ENCODE data around the gene CYGB. TPM values are rescaled to one million over a fixed set of nuclear protein-coding genes. Genes with fewer than 3 reads are reported as not detected.

Gene CYGB
- total RNA-seq, 1 donor from 2014 or later = 10.0 TPM

DNA sequence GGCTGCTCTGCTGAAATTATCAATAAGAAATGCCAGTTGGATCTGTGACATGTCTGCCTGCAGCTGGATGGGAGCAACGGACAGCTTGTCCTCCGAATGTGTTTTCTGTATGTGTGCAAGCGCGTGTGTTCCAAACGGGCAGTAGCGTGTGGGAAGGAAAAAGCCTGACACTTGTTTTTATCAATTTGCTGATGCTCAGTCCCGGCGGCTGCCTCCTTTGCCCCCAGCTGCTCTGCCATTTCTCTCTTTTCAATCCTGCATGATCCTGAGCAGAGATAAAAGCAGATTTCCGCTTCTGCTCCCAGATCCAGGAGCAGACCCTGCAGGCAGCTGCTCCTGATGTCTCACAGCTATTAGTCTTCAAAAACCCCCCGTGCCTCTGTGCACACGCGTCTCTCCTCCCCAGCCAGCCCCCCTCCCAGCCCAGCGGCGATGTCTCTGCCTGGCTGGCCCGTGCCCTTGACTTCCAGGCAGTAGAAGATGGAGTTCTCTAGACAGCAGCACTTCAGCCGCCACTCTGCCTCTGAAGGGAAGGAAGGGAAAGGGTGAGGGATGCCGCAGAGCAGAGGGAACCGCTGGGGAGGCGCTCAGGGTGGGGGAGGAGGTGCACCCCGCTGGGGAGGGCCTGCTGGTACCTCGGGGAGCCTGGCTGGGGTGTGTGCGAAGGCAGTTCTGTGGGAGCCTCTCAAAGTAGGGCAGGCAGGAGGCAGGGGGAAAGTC lies 6.5 kb upstream of the CYGB start:
- Mint-ChIP-seq H3K9me3 (no peaks in the 10 kb centered on the region), H3K4me1 (ENCODE audit: unreplicated experiment) (peaks cover 60% of the 10 kb centered on the region), H3K36me3 (no peaks in the 10 kb centered on the region), H3K4me3 (peak overlapping the region; percentile 73), H3K27ac (peak overlapping the region; percentile 60), H3K27me3 (peaks cover 30% of the 10 kb centered on the region)
- TF ChIP-seq, protein P1, sequence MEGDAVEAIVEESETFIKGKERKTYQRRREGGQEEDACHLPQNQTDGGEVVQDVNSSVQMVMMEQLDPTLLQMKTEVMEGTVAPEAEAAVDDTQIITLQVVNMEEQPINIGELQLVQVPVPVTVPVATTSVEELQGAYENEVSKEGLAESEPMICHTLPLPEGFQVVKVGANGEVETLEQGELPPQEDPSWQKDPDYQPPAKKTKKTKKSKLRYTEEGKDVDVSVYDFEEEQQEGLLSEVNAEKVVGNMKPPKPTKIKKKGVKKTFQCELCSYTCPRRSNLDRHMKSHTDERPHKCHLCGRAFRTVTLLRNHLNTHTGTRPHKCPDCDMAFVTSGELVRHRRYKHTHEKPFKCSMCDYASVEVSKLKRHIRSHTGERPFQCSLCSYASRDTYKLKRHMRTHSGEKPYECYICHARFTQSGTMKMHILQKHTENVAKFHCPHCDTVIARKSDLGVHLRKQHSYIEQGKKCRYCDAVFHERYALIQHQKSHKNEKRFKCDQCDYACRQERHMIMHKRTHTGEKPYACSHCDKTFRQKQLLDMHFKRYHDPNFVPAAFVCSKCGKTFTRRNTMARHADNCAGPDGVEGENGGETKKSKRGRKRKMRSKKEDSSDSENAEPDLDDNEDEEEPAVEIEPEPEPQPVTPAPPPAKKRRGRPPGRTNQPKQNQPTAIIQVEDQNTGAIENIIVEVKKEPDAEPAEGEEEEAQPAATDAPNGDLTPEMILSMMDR (conservative IDR thresholded peaks at IDR 0.05) = no peak
- no peak for DNase-seq (ENCODE audit: extremely low spot score, unreplicated experiment)

DNA sequence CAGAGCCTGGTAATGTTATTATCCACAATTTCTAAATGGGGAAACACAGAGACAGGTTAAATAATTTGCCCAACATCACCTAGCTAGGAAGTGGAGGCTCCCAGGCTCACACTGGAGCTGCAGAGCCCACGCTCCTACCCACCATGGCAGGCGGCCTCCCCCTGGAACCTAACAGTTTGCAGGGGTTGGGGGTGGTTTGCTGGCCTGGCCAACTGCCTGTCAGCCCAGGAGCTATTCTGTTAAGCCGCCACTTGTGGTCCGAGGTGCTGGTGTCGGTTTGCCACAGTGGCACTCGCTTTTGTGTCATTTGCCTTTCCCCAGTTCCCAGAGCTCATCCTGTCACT lies 5.9 kb upstream of the CYGB start:
- H3K9me3 Mint-ChIP-seq = no peaks in the 10 kb centered on the region
- H3K4me1 Mint-ChIP-seq (ENCODE audit: unreplicated experiment) = peaks cover 64% of the 10 kb centered on the region
- H3K4me3 Mint-ChIP-seq = peak overlapping the region; percentile 73
- H3K36me3 Mint-ChIP-seq = no peaks in the 10 kb centered on the region
- H3K27ac Mint-ChIP-seq = no peak overlapping the region
- TF ChIP-seq, protein P1 (conservative IDR thresholded peaks at IDR 0.05) = no peak
- DNase-seq (ENCODE audit: extremely low spot score, unreplicated experiment) = no peak
- peaks cover 35% of the 10 kb centered on the region for H3K27me3 Mint-ChIP-seq

DNA sequence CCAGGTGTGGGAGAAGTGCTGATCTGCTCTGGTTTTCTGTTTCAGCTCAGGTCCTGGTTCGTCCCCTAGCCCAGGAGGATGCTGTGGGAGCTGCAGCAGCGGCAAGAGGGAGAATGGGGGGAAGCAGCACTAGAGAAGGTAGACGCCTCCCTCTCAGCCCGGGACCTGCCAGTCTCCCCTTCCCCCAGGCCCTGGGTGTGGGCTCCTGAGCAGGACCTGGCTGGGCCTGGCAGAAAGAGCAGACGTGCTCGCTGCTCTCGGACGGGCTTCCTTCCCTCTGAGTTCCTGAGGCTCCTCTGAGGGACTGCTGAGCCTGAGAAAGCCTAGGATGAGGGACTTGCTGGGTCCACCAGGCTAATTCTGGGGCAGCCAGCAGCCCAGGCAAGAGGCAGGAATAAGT lies 5.5 kb upstream of the CYGB start:
- DNase-seq (ENCODE audit: extremely low spot score, unreplicated experiment) = no peak
- TF ChIP-seq, protein P1 (conservative IDR thresholded peaks at IDR 0.05) = no peak
- Mint-ChIP-seq H3K36me3 (no peaks in the 10 kb centered on the region), H3K9me3 (no peaks in the 10 kb centered on the region), H3K27me3 (peaks cover 38% of the 10 kb centered on the region), H3K4me1 (ENCODE audit: unreplicated experiment) (peaks cover 64% of the 10 kb centered on the region), H3K27ac (no peak overlapping the region), H3K4me3 (peak overlapping the region; percentile 30)

DNA sequence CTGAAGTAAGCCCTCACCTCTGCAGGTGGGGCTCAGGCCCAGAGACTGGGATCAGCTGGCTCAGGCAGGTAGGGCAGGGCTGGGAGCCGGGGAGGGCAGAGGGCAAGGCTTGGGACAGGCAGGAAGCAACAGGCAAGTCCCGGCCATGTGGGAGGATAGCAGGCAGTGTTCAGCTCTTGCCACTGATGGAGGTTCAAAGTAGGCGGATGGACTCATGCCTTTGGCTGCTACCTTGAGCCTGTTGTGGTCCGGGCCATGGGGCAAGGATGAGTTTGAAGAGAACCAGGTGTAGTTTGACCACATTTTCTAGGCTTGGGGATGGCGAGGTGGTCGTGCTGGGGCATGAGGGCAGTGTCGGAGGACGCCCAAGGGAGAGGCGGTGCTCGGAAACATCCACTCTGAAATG lies 5.1 kb upstream of the CYGB start:
- H3K27me3 Mint-ChIP-seq = peaks cover 38% of the 10 kb centered on the region
- H3K27ac Mint-ChIP-seq = no peak overlapping the region
- H3K36me3 Mint-ChIP-seq = no peaks in the 10 kb centered on the region
- no peak for DNase-seq (ENCODE audit: extremely low spot score, unreplicated experiment)
- TF ChIP-seq, protein P1 (conservative IDR thresholded peaks at IDR 0.05) = no peak
- peaks cover 64% of the 10 kb centered on the region for H3K4me1 Mint-ChIP-seq (ENCODE audit: unreplicated experiment)
- H3K4me3 Mint-ChIP-seq = peak overlapping the region; percentile 16
- H3K9me3 Mint-ChIP-seq = no peaks in the 10 kb centered on the region

DNA sequence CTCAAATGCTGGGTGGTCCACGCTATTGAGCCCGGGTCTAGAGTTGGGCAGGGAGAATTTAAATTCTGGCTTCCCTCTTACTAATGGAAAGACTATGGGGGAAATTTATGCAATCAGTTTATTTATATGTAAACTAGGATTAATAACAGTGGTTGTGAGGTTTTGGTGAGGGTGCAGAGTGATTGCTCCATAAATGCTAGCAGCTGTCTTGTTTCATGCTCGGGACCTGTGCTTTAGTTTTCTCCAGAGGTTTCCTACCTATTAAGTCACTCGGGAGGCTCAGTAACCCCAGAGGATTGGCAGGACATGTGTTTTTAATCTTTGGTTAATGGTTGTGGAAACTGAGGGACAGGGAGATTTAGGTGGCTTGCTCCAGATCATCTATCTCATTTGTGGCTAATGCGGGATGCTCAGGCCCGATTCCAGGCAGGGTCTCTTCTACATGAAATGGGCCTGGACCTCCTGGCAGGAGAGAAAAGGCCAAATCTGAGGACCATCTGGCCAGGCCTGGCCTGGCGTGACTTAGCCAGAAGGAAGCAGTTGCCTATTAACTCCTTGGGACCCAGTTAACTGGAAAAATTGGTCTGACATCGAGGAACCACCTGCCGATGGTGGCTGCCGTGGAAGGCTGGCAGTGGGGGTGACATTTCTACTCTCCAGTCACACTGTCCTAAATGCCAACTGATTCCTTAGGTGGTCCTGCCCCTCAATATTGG lies 4.4 kb upstream of the CYGB start:
- TF ChIP-seq, protein P1 (conservative IDR thresholded peaks at IDR 0.05) = no peak
- peaks cover 42% of the 10 kb centered on the region for H3K27me3 Mint-ChIP-seq
- DNase-seq (ENCODE audit: extremely low spot score, unreplicated experiment) = no peak
- no peak overlapping the region for H3K4me3 Mint-ChIP-seq
- peaks cover 64% of the 10 kb centered on the region for H3K4me1 Mint-ChIP-seq (ENCODE audit: unreplicated experiment)
- H3K9me3 Mint-ChIP-seq = no peaks in the 10 kb centered on the region
- no peaks in the 10 kb centered on the region for H3K36me3 Mint-ChIP-seq
- no peak overlapping the region for H3K27ac Mint-ChIP-seq

All from type B pancreatic cell (in vitro differentiated cells).